PFSK-1 (cell line): ENCODE data around the gene EDN1.
A peak's percentile ranks its signal among the peaks of the same experiment; 100 is the strongest.

Experiments used
- POLR2AphosphoS5 ChIP-seq: IDR thresholded peaks from 2 replicates; pipeline ENCODE4 v1.6.1; 2012; ENCODE audit warnings: low read depth, mild to moderate bottlenecking, control low read depth, low read length, moderate library complexity
- REST ChIP-seq, 2 experiments: IDR thresholded peaks; 2 replicates each; pipeline versions ENCODE4 v1.6.1 to v1.8.0; 2011 to 2012; ENCODE audit warnings: low read depth in 2 of 2, low read length in 2 of 2, control low read depth in 1 of 2, inconsistent platforms in 1 of 2, mild to moderate bottlenecking in 1 of 2, moderate library complexity in 1 of 2; ENCODE audit not compliant: insufficient read depth in 1 of 2

GRCh38 chr6:12289933-12290820 lies at the start of gene EDN1:
- TF ChIP-seq REST (IDR thresholded peaks at IDR 0.05; ENCODE audit: insufficient read depth in 1 of 2, low read depth in 2 of 2, low read length in 2 of 2), result peak; percentile 51 to 75; a peak in 2 of 4 replicates
- no peak for TF ChIP-seq POLR2AphosphoS5
